Measurements from ENCODE around the gene PRRG3.

PRRG3 gene

DNA sequence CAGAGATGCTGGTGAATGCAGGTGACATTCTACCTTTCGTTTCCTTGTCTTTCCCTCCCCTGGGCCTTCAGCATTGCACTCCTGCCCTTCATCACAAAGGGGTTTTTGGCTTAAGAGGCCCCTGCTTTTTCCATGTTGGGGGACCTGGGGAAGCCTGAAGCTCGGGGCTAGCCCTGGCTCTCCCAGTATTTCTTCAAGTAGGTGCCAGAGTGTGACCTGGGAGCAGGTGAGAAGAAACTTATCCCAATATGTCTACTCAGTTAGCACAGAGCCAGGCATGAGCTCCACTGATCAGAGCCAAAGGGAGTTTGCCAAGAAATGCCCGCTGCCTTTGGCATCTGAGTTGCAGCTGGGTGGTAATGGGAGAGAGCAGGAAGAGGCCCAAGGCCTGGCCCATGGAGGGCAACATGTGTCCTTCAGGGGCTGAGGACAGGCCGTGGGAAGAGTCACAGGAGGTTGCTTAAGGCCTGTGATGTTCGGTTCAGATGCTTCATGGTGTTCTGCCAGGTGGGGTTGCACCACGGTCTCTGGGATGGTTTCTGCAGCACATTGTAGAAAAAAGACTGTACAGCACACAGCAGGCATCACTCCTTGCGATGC is 7.6 kb downstream of the PRRG3 start:
- TF ChIP-seq FOXA1 (IDR thresholded peaks at IDR 0.05): no peak
- TF ChIP-seq SP1 (IDR thresholded peaks at IDR 0.05): no peak
- TF ChIP-seq FOXM1 (IDR thresholded peaks at IDR 0.05; ENCODE audit: borderline replicate concordance): no peak
- no peak for TF ChIP-seq ARNT (IDR thresholded peaks at IDR 0.05)
- TF ChIP-seq L3MBTL2 (conservative IDR thresholded peaks at IDR 0.05): no peak
- no peak for TF ChIP-seq FOXK2 (IDR thresholded peaks at IDR 0.05)
- no peak for TF ChIP-seq ELF4 (IDR thresholded peaks at IDR 0.05)
- no peak for TF ChIP-seq SUZ12 (IDR thresholded peaks at IDR 0.05)
- no peak for DNase-seq (ENCODE audit: extremely low spot score)
- POLR2A ChIA-PET: no interaction called here
- CTCF ChIA-PET: no interaction called here

DNA sequence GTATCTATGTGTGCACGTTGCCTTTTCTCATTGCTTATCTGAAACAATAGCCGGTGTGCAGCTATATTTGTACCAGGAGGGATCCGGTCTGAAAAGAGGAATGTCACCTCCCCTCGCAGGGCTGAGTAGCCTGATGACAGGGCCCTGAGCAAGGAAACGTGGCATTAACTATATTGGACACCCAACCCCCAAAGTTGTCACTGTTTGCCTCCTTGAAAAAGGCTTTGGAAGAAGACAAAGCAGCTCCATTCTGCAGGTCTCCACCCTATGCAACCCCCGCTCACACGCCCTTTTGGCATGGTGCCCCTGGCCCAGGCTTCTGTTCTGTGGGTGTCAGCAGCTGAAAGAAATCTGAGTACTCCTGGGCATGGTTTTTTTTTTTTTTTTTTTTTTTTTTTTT is 8.2 kb downstream of the PRRG3 start:
- CTCF ChIA-PET: no interaction called here
- POLR2A ChIA-PET: no interaction called here
- no peak for TF ChIP-seq FOXA1 (IDR thresholded peaks at IDR 0.05)
- no peak for TF ChIP-seq LEF1 (IDR thresholded peaks at IDR 0.05; ENCODE audit: borderline replicate concordance)
- no peak for TF ChIP-seq ZNF384 (IDR thresholded peaks at IDR 0.05)
- no peak for TF ChIP-seq TARDBP (IDR thresholded peaks at IDR 0.05)
- no peak for TF ChIP-seq CTBP1 (IDR thresholded peaks at IDR 0.05; ENCODE audit: borderline replicate concordance)
- TF ChIP-seq ARNT (IDR thresholded peaks at IDR 0.05): no peak
- no peak for TF ChIP-seq FOXK2 (IDR thresholded peaks at IDR 0.05)
- DNase-seq (ENCODE audit: extremely low spot score): no peak

DNA sequence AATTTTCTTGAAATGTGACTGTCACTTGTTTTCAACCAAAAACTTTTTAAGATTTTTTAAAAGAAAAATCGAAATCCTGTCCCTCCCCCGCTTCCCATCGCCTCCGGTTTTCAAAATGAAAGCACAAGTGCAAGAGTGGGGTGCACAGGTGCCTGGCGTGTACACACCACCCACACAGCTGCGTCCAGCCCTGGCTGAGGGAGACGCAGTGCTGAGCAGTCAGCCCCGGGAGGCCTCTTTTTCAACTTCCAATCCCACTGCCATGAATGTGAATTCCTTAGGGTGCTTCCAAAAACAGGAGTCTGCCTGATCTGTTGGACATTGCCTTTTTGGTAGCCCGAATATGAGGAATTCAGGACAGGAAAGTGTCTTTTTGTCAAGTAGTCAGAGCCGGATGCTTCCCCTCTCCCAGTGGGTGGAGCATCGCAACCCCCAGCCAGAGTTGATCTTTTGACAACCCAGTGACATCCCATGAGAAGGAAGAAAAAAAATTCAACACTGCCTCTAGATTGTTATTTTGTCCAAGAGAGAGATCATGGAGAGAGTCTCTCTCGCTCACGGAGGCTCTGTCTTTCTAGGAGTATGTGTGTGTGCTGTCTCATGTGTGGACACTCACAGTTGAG is 8.9 kb downstream of the PRRG3 start:
- no peak for TF ChIP-seq LEF1 (IDR thresholded peaks at IDR 0.05; ENCODE audit: borderline replicate concordance)
- no peak for TF ChIP-seq L3MBTL2 (conservative IDR thresholded peaks at IDR 0.05)
- no peak for TF ChIP-seq BHLHE40 (IDR thresholded peaks at IDR 0.05; ENCODE audit: borderline replicate concordance)
- TF ChIP-seq, protein P1, sequence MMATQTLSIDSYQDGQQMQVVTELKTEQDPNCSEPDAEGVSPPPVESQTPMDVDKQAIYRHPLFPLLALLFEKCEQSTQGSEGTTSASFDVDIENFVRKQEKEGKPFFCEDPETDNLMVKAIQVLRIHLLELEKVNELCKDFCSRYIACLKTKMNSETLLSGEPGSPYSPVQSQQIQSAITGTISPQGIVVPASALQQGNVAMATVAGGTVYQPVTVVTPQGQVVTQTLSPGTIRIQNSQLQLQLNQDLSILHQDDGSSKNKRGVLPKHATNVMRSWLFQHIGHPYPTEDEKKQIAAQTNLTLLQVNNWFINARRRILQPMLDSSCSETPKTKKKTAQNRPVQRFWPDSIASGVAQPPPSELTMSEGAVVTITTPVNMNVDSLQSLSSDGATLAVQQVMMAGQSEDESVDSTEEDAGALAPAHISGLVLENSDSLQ (IDR thresholded peaks at IDR 0.05): no peak
- no peak for TF ChIP-seq SUZ12 (IDR thresholded peaks at IDR 0.05)
- no peak for TF ChIP-seq ELF4 (IDR thresholded peaks at IDR 0.05)
- TF ChIP-seq FOXM1 (IDR thresholded peaks at IDR 0.05; ENCODE audit: borderline replicate concordance): no peak
- TF ChIP-seq ZNF384 (IDR thresholded peaks at IDR 0.05): no peak
- TF ChIP-seq HDGF (IDR thresholded peaks at IDR 0.05; ENCODE audit: borderline replicate concordance): no peak
- no peak for TF ChIP-seq SP1 (IDR thresholded peaks at IDR 0.05)
- TF ChIP-seq ARNT (IDR thresholded peaks at IDR 0.05): no peak
- no peak for TF ChIP-seq TARDBP (IDR thresholded peaks at IDR 0.05)
- no peak for TF ChIP-seq CTBP1 (IDR thresholded peaks at IDR 0.05; ENCODE audit: borderline replicate concordance)
- TF ChIP-seq FOXA1 (IDR thresholded peaks at IDR 0.05): no peak
- DNase-seq (ENCODE audit: extremely low spot score): no peak
- POLR2A ChIA-PET: no interaction called here
- CTCF ChIA-PET: no interaction called here

DNA sequence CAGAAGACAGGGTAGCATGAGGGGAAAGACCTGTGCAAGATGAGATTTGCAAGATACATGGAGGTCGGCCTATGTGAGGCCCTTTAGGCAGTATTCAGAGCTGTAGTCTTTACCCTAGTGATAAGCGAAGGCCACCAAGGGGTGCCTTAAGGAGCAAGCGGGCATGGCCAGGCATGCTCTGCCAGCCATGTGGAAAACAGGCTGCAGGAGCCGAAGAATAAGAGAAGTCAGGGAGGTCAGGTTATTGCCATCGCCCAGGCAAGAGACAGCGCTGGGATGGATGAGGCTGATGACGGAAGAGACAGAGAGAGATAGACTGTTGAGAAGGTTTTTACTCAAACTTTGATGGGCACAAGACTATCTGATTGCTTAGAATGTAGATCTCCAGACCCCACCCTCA is 13.6 kb downstream of the PRRG3 start:
- ChIA-PET POLR2A (no interaction called here), CTCF (no interaction called here)
- no peak for TF ChIP-seq LEF1 (IDR thresholded peaks at IDR 0.05; ENCODE audit: borderline replicate concordance)
- TF ChIP-seq SP1 (IDR thresholded peaks at IDR 0.05): no peak
- TF ChIP-seq FOXM1 (IDR thresholded peaks at IDR 0.05; ENCODE audit: borderline replicate concordance): no peak
- TF ChIP-seq FOXK2 (IDR thresholded peaks at IDR 0.05): no peak
- TF ChIP-seq, protein P1 (IDR thresholded peaks at IDR 0.05): no peak
- no peak for TF ChIP-seq L3MBTL2 (conservative IDR thresholded peaks at IDR 0.05)
- TF ChIP-seq SUZ12 (IDR thresholded peaks at IDR 0.05): no peak
- TF ChIP-seq ZNF384 (IDR thresholded peaks at IDR 0.05): no peak
- TF ChIP-seq FOXA1 (IDR thresholded peaks at IDR 0.05): no peak
- TF ChIP-seq TARDBP (IDR thresholded peaks at IDR 0.05): no peak
- TF ChIP-seq ARNT (IDR thresholded peaks at IDR 0.05): no peak
- no peak for TF ChIP-seq CTBP1 (IDR thresholded peaks at IDR 0.05; ENCODE audit: borderline replicate concordance)
- no peak for TF ChIP-seq BHLHE40 (IDR thresholded peaks at IDR 0.05; ENCODE audit: borderline replicate concordance)
- no peak for TF ChIP-seq NFRKB (IDR thresholded peaks at IDR 0.05)
- TF ChIP-seq ELF4 (IDR thresholded peaks at IDR 0.05): no peak
- TF ChIP-seq HDGF (IDR thresholded peaks at IDR 0.05; ENCODE audit: borderline replicate concordance): no peak
- DNase-seq (ENCODE audit: extremely low spot score): no peak

DNA sequence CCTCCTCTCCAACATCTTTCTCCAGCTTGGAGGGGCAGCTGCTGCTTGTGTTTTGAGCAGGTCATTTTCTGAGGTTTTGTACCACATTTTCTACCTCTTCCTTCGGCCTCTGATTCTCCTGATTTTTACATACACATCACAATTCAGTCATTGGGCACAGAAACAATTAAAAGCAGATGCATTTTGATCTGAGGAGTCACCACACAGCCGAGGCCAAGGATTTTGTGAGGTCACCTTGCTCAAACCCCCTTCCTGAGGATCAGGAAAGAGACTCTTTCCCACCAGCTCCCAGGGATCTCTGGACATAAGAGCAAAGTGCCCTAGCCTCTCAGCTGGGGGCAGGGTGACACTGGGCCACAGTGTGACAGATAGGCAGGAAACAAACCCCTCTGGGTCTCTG is 15.2 kb downstream of the PRRG3 start:
- TF ChIP-seq ELF4 (IDR thresholded peaks at IDR 0.05) (no peak), HDGF (IDR thresholded peaks at IDR 0.05; ENCODE audit: borderline replicate concordance) (no peak), CTBP1 (IDR thresholded peaks at IDR 0.05; ENCODE audit: borderline replicate concordance) (no peak), ZNF384 (IDR thresholded peaks at IDR 0.05) (no peak), SUZ12 (IDR thresholded peaks at IDR 0.05) (no peak), FOXA1 (IDR thresholded peaks at IDR 0.05) (no peak), L3MBTL2 (conservative IDR thresholded peaks at IDR 0.05) (no peak), FOXK2 (IDR thresholded peaks at IDR 0.05) (no peak), LEF1 (IDR thresholded peaks at IDR 0.05; ENCODE audit: borderline replicate concordance) (no peak), SP1 (IDR thresholded peaks at IDR 0.05) (no peak), ARNT (IDR thresholded peaks at IDR 0.05) (no peak), BHLHE40 (IDR thresholded peaks at IDR 0.05; ENCODE audit: borderline replicate concordance) (no peak), TARDBP (IDR thresholded peaks at IDR 0.05) (no peak), NFRKB (IDR thresholded peaks at IDR 0.05) (no peak)
- TF ChIP-seq, protein P1 (IDR thresholded peaks at IDR 0.05): no peak
- no peak for DNase-seq (ENCODE audit: extremely low spot score)
- CTCF ChIA-PET: no interaction called here
- POLR2A ChIA-PET: no interaction called here

DNA sequence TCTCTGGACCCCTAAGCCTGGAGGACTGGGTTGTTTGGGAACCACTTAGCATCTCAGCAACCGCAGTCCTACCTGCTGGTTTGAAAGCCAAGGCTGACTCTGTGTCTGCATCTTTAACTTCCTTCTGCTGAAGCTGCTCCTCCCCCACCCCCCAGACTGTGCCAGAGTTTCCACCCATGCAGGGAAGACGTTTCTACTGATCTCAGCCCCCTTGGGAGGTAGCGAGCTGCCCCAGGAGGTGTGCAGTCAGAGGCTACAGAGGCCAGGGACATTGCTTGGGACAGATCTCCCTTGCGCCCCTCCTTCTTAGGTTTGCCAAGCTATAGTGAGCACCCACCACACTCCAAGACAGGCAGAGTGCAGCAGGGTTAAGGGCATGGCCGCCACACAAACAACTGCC is 15.9 kb downstream of the PRRG3 start:
- ChIA-PET CTCF (no interaction called here), POLR2A (no interaction called here)
- TF ChIP-seq L3MBTL2 (conservative IDR thresholded peaks at IDR 0.05): no peak
- no peak for DNase-seq (ENCODE audit: extremely low spot score)
